CD14-positive monocyte (primary cell): ENCODE data around the gene MMP15. TPM values are rescaled to one million over a fixed set of nuclear protein-coding genes. Genes with fewer than 3 reads are reported as not detected.

Experiments
- DNase-seq, 3 donors: peaks; one replicate each; pipeline ENCODE4 v3.0.0-alpha.2; 2011 to 2022
- H2AFZ ChIP-seq: 2 replicates; pipeline ENCODE4 v1.6.0; 2012; ENCODE audit warnings: mild to moderate bottlenecking, low read depth, low read length, inconsistent platforms; ENCODE audit not compliant: insufficient read depth, poor library complexity, severe bottlenecking
- H3K27ac ChIP-seq, 2 donors: 1 replicate in 1 of 2; 2 replicates in 1 of 2; pipeline ENCODE4 v1.5.1; 2012 to 2013; ENCODE audit warnings: low read length in 2 of 2, control low read depth in 1 of 2, inconsistent platforms in 1 of 2, low read depth in 1 of 2, mild to moderate bottlenecking in 1 of 2
- H3K27me3 ChIP-seq, 2 donors: one replicate each; pipeline versions ENCODE4 v1.6.0 to v1.6.1; 2011 to 2013; ENCODE audit warnings: low read length in 2 of 2; ENCODE audit not compliant: control insufficient read depth in 2 of 2, insufficient read depth in 2 of 2
- H3K36me3 ChIP-seq, 2 donors: replicated peaks in 1 of 2; 1 replicate in 1 of 2; 2 replicates in 1 of 2; pipeline versions ENCODE4 v1.5.1 to v1.6.1; 2012 to 2013; ENCODE audit warnings: low read length in 2 of 2, control low read depth in 1 of 2, inconsistent platforms in 1 of 2, mild to moderate bottlenecking in 1 of 2; ENCODE audit not compliant: insufficient read depth in 2 of 2, control insufficient read depth in 1 of 2
- H3K4me1 ChIP-seq, 2 donors: 1 replicate in 1 of 2; 2 replicates in 1 of 2; pipeline versions ENCODE4 v1.5.1 to v1.6.1; 2012 to 2013; ENCODE audit warnings: low read length in 2 of 2, control low read depth in 1 of 2, inconsistent platforms in 1 of 2, mild to moderate bottlenecking in 1 of 2, moderate library complexity in 1 of 2; ENCODE audit not compliant: insufficient read depth in 2 of 2, control insufficient read depth in 1 of 2
- H3K4me2 ChIP-seq: replicated peaks from 2 replicates; pipeline ENCODE3; 2012; ENCODE audit warnings: low read length, moderate library complexity, mild to moderate bottlenecking; ENCODE audit not compliant: poor library complexity, severe bottlenecking; ENCODE audit errors: extremely low read depth
- H3K4me3 ChIP-seq, 3 experiments: fragments of 200-600 bp in 1 of 3; sonication (generic) in 1 of 3; replicated peaks in 1 of 3; 1 replicate in 2 of 3; 2 replicates in 1 of 3; pipeline ENCODE4 v1.5.1; 2011 to 2013; ENCODE audit warnings: low read length in 3 of 3, mild to moderate bottlenecking in 3 of 3, control low read depth in 2 of 3, low read depth in 2 of 3, inconsistent platforms in 1 of 3, moderate library complexity in 1 of 3
- H3K79me2 ChIP-seq: 2 replicates; pipeline ENCODE4 v1.6.0; 2012; ENCODE audit warnings: mild to moderate bottlenecking, control low read depth, inconsistent platforms, low read length, moderate library complexity; ENCODE audit not compliant: insufficient read depth
- H3K9ac ChIP-seq: 2 replicates; pipeline ENCODE4 v1.6.0; 2017; ENCODE audit warnings: low read length, mild to moderate bottlenecking; ENCODE audit not compliant: insufficient read depth, poor library complexity, severe bottlenecking
- H3K9me3 ChIP-seq, 2 donors: replicated peaks in 1 of 2; 1 replicate in 1 of 2; 2 replicates in 1 of 2; pipeline versions ENCODE4 v1.5.1 to v1.6.1; 2012 to 2013; ENCODE audit warnings: low read length in 2 of 2, control low read depth in 1 of 2; ENCODE audit not compliant: control insufficient read depth in 1 of 2, insufficient read depth in 1 of 2
- H4K20me1 ChIP-seq: 2 replicates; pipeline ENCODE4 v1.6.0; 2012; ENCODE audit warnings: mild to moderate bottlenecking, low read length, control low read depth, moderate library complexity; ENCODE audit not compliant: insufficient read depth
- H3K27ac Mint-ChIP-seq, 7 donors: one replicate each; pipeline ENCODE4 v1.8.0; 2020; ENCODE audit warnings: mild to moderate bottlenecking in 7 of 7, mixed read lengths in 7 of 7, moderate library complexity in 6 of 7, inconsistent platforms in 2 of 7
- H3K27me3 Mint-ChIP-seq, 3 donors: one replicate each; pipeline ENCODE4 v1.8.0; 2021 to 2022; ENCODE audit warnings: low read depth in 3 of 3, mild to moderate bottlenecking in 3 of 3, mixed read lengths in 3 of 3, moderate library complexity in 3 of 3, inconsistent platforms in 1 of 3
- H3K36me3 Mint-ChIP-seq, 2 donors: one replicate each; pipeline ENCODE4 v1.8.0; 2020; ENCODE audit warnings: mixed read lengths in 2 of 2, inconsistent platforms in 1 of 2, mild to moderate bottlenecking in 1 of 2
- H3K4me1 Mint-ChIP-seq: one replicate; pipeline ENCODE4 v1.8.0; 2020; ENCODE audit warnings: mild to moderate bottlenecking, mixed read lengths
- H3K4me3 Mint-ChIP-seq, 2 donors: one replicate each; pipeline ENCODE4 v1.8.0; 2020; ENCODE audit warnings: mild to moderate bottlenecking in 2 of 2, mixed read lengths in 2 of 2, moderate library complexity in 1 of 2
- H3K9me3 Mint-ChIP-seq, 7 donors: one replicate each; pipeline ENCODE4 v1.8.0; 2020 to 2022; ENCODE audit warnings: mixed read lengths in 7 of 7, mild to moderate bottlenecking in 6 of 7, moderate library complexity in 6 of 7, inconsistent platforms in 2 of 7
- WGBS: methylation state at CpG from one replicate; pipeline ENCODE4 v1.1.5; 2013; ENCODE audit warnings: missing lambda C conversion rate; ENCODE audit not compliant: insufficient coverage; 5-methylcytosine and 5-hydroxymethylcytosine counted together
- intact Hi-C, 2 donors: fragments of 100-400 bp; cut with micrococcal nuclease; formaldehyde crosslinking; loops; one replicate each; pipeline versions ENCODE4 v1.15.0 to v1.15.1; 2023
- polyA plus RNA-seq, 3 donors: library from polyadenylated mRNA; depleted of rRNA in 1 of 3; unstranded in 2 of 3; stranded (reverse) in 1 of 3; fragments of 300-500 nt in 2 of 3; fragments of >200 nt in 1 of 3; fragmentation: Illumina TruSeq in 2 of 3; gene quantifications; 1 replicate in 2 of 3; 2 replicates in 1 of 3; pipeline ENCODE4 v1.2.3, GENCODE V29; 2012 to 2021
- TF ChIP-seq, protein P1 (sequence below): fragments of 200-600 bp; IDR thresholded peaks from one replicate; pipeline ENCODE4 v1.8.0; 2022; ENCODE audit warnings: antibody characterized with exemption, mild to moderate bottlenecking

MMP15 gene
- polyA plus RNA-seq, 3 donors = not detected

DNA sequence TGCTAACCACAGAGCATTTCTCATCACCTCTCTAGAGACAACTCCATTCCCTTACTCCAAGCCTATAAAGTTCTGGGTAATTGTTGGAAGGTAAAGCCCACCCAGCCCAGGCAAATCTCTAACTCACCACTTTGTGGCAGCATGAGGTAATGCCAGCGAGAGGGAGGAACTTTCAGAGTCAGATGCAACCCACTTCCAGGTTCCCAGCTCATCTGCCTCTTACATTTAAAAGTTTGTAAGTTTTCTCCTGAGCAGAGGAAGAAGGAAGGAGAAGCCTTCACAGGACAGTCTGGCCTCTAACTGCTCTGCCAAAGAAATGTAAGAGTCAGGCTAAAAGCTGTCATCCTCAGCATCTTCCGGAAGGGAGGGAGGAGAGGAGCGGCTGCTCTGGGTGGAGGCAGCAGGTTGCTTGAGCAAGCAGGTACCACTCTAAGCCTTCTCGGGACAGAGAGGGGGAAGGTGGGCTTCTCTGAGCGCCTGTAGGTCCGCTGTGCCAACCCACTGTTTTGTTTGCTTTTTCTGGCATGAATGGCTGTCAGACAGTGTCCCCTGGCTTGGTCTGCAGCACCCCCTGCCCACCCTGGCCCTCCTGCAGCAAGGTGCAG lies 26.1 kb upstream of the MMP15 start:
- Mint-ChIP-seq H3K27ac (peak overlapping the region; percentile 79 to 94 (median 91)), H3K4me1 (peaks cover 63% of the 10 kb centered on the region), H3K27me3 (no peaks in the 10 kb centered on the region), H3K9me3 (peaks cover 0 to 2% (median 0%) of the 10 kb centered on the region in 7 donors), H3K36me3 (peaks cover 43 to 51% of the 10 kb centered on the region in 2 donors), H3K4me3 (peak overlapping the region; percentile 79 to 86)
- TF ChIP-seq, protein P1, sequence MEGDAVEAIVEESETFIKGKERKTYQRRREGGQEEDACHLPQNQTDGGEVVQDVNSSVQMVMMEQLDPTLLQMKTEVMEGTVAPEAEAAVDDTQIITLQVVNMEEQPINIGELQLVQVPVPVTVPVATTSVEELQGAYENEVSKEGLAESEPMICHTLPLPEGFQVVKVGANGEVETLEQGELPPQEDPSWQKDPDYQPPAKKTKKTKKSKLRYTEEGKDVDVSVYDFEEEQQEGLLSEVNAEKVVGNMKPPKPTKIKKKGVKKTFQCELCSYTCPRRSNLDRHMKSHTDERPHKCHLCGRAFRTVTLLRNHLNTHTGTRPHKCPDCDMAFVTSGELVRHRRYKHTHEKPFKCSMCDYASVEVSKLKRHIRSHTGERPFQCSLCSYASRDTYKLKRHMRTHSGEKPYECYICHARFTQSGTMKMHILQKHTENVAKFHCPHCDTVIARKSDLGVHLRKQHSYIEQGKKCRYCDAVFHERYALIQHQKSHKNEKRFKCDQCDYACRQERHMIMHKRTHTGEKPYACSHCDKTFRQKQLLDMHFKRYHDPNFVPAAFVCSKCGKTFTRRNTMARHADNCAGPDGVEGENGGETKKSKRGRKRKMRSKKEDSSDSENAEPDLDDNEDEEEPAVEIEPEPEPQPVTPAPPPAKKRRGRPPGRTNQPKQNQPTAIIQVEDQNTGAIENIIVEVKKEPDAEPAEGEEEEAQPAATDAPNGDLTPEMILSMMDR = no peak
- 7% methylated on average over 5 of the region's 6 CpGs for WGBS
- peak; percentile 23 to 43 (median 40) for DNase-seq
- Histone ChIP-seq H3K9me3 (no peaks in the 10 kb centered on the region), H4K20me1 (peaks cover 59% of the 10 kb centered on the region), H3K9ac (peak overlapping the region; percentile 80), H3K79me2 (peaks cover 50% of the 10 kb centered on the region), H3K4me3 (peak overlapping the region; percentile 44 to 98 (median 52)), H2AFZ (peak overlapping the region; percentile 74), H3K4me1 (peaks cover 50 to 64% of the 10 kb centered on the region in 2 donors), H3K27ac (peak overlapping the region; percentile 78 to 85), H3K27me3 (no peaks in the 10 kb centered on the region), H3K36me3 (peaks cover 44 to 49% of the 10 kb centered on the region in 2 donors), H3K4me2 (peak overlapping the region; percentile 100)
- intact Hi-C loops = loop anchor here in 1 of 2 donors (2.0 kb wide), 1 partner anchor 15 kb away; no protein-coding TSS in a partner anchor

- peaks cover 48 to 56% of the 10 kb centered on the region in 2 donors for H3K36me3 Mint-ChIP-seq
- no peaks in the 10 kb centered on the region for H3K27me3 ChIP-seq
- WGBS = under 1% methylated on average over 83 of the region's 95 CpGs
Observed at GRCh38 chr16:57999971-58000705, 25.4 kb upstream of the MMP15 start, which contains the start of gene ZNF319. TSS of gene ZNF319 (minus strand) at chr16:58000672. CDS start at chr16:57998265, 2,407 bp downstream.

More at GRCh38 chr16:57999971-58000705, 25.4 kb upstream of the MMP15 start, which contains the start of gene ZNF319:
- DNase-seq = peak in 1 of 3 donors; percentile 2
- Histone ChIP-seq H3K79me2 (peaks cover 45% of the 10 kb centered on the region), H3K9ac (peak within 1 kb of the TSS; percentile 80), H3K27ac (peak within 1 kb of the TSS; percentile 92 to 95), H3K4me3 (peak within 1 kb of the TSS; percentile 84 to 98 (median 96)), H3K9me3 (no peaks in the 10 kb centered on the region), H3K4me1 (peaks cover 43 to 57% of the 10 kb centered on the region in 2 donors), H3K36me3 (peaks cover 45 to 52% of the 10 kb centered on the region in 2 donors), H2AFZ (peak within 1 kb of the TSS; percentile 95), H3K4me2 (peak within 1 kb of the TSS; percentile 100), H4K20me1 (peaks cover 58% of the 10 kb centered on the region)
- intact Hi-C loops = loop anchor here (2.0 to 10.0 kb wide), 6 partner anchors 15 to 423 kb away; partner anchors contain the start of genes KATNB1 (in 1 of the 2) and KIFC3 (in 1 of the 2)
- no peaks in the 10 kb centered on the region for H3K27me3 Mint-ChIP-seq
- peak within 1 kb of the TSS; percentile 90 to 97 (median 94) for H3K27ac Mint-ChIP-seq
- H3K9me3 Mint-ChIP-seq = peaks cover 0 to 2% (median 0%) of the 10 kb centered on the region in 7 donors
- TF ChIP-seq, protein P1 = no peak
- peak within 1 kb of the TSS; percentile 92 to 95 for H3K4me3 Mint-ChIP-seq
- peaks cover 60% of the 10 kb centered on the region for H3K4me1 Mint-ChIP-seq
